KG1 (cell line): ENCODE data around the gene THBS1.

Source experiments
- DNase-seq: peaks from one replicate; lab custom pipeline; 2025; lab: John Stamatoyannopoulos, UW

The THBS1 gene

DNA sequence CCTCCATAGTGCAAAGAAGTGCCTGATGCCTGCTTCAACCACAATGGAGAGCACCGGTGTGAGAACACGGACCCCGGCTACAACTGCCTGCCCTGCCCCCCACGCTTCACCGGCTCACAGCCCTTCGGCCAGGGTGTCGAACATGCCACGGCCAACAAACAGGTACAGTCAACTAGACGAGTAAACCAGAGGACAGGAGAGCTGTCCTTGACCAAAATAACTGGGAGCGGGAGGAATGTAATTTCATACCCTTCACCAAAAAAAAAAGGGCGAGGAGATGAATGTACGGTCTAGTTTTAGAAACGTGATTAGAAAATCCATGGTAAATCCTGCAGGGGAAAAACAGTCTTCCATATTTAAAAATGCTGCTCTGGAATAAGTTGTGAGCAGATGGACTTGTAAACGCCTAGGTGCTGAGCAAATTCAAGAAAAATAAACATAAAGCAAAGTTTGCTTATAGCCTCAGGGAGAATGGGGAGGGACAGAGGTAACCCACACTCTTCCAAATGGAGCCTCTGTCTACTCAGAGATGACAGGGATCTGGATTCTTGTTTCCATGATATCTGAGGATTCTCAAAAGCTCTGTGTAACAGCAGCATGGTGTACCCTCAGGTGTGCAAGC, 8.4 kb downstream of the THBS1 start:
- no peak for DNase-seq

DNA sequence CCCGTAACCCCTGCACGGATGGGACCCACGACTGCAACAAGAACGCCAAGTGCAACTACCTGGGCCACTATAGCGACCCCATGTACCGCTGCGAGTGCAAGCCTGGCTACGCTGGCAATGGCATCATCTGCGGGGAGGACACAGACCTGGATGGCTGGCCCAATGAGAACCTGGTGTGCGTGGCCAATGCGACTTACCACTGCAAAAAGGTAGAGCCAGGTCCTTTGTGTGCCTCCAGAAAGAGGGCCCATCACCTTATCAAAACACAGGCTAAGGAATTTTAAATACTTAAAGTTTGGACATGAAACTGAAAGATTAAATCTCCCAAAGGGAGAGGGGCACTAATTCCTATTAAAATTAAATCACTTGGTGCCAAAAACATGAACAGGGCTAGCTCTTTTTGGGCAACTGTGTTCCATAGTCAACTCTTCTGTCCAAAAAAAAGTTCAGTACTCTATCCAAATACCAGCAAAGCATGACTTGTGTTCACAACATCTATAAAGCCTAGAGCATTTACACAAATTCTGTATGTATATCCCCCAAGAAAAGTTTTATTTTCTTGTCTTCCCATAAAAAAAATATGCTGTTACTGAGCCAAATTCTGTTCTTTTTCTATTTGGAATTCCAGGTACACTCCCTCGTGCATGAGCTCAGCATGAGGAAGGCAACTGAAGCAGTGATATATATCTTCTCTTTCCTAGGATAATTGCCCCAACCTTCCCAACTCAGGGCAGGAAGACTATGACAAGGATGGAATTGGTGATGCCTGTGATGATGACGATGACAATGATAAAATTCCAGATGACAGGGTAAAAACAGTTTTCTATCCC, 9.2 kb downstream of the THBS1 start:
- DNase-seq, result no peak

DNA sequence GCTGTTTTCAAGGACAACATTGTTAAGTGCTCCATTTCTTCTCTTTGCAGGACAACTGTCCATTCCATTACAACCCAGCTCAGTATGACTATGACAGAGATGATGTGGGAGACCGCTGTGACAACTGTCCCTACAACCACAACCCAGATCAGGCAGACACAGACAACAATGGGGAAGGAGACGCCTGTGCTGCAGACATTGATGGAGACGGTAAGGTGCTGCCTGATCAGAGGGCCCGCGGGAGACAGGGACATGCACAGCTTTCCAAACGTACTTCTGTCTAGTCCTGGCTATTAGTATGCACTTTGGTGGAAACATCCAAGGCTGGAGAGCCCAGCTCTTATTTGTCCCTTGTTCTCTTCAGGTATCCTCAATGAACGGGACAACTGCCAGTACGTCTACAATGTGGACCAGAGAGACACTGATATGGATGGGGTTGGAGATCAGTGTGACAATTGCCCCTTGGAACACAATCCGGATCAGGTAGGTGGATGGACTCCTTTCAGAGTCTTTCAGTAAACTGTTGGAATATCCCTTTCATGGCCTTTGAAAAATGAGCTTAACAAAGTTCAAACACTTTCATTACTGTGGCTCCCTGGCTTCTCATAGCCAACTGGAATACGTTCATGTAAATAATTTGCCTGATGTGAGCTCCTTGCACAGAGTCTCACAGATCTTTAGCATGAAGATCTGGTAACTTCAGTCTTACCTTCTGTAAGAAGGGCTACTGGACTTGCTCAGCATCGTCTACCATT, 10.4 kb downstream of the THBS1 start:
- no peak for DNase-seq

DNA sequence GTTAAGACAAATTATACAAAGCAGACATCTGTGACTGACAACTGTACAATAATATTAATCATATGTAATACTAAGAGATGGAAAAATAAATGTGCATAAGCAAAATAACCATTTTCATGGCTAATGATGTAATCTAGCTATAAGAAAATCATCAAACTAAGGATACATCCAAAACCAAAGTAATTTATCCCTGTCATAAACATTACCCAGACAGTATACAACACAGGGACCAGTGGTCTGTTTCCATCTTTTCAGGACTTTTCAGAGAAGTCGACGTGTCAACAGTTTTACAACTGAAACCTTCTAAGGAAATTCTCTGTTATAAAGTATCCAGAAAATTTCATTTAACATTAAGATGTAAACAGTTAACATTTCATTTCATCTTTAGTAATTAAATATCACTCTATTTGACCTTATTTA, 11.0 kb downstream of the THBS1 start:
- no peak for DNase-seq

DNA sequence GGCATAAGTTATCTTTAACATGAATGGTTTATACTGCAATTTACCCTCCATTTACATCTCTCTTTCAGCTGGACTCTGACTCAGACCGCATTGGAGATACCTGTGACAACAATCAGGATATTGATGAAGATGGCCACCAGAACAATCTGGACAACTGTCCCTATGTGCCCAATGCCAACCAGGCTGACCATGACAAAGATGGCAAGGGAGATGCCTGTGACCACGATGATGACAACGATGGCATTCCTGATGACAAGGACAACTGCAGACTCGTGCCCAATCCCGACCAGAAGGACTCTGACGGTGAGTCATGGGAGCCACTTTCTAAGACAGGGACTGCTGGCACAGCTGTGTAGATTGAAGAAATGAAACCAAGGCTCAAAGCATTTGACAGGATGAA, 11.6 kb downstream of the THBS1 start:
- no peak for DNase-seq

DNA sequence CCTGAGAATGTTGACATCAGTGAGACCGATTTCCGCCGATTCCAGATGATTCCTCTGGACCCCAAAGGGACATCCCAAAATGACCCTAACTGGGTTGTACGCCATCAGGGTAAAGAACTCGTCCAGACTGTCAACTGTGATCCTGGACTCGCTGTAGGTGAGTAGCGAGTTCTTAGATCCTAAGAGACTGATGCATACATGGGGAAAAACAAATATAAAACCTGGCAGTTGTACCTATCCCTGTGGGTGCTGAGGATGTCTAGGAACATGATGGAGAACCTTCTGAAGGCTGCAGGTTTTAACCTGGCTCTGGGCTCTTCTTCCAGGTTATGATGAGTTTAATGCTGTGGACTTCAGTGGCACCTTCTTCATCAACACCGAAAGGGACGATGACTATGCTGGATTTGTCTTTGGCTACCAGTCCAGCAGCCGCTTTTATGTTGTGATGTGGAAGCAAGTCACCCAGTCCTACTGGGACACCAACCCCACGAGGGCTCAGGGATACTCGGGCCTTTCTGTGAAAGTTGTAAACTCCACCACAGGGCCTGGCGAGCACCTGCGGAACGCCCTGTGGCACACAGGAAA, 12.3 kb downstream of the THBS1 start:
- DNase-seq, result no peak

DNA sequence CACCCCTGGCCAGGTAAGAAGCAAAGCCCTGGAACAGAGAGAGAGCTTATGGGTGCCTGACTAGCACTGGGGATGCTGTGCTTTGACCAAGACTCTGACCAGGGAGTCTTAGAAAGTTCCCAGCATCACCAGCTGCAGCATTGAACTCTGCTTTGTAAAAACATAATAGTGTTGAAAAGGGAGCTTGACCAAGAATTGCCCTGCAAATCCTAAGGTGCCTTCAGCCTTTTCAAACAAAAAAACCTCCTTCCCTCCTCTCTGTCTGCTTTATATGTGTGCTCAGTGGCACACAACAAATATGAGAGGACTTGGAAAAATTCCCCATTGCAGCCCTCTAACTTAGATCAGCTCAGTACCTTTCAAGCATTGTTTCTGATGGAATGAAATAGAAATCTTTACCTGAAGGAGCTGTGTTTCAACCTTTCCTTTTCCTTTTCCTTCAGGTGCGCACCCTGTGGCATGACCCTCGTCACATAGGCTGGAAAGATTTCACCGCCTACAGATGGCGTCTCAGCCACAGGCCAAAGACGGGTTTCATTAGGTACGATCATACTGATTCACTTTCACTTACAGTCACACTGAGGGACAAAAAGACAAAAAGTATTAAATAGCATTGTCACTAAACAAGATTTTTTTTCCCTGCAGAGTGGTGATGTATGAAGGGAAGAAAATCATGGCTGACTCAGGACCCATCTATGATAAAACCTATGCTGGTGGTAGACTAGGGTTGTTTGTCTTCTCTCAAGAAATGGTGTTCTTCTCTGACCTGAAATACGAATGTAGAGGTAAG, 13.0 kb downstream of the THBS1 start:
- no peak for DNase-seq

DNA sequence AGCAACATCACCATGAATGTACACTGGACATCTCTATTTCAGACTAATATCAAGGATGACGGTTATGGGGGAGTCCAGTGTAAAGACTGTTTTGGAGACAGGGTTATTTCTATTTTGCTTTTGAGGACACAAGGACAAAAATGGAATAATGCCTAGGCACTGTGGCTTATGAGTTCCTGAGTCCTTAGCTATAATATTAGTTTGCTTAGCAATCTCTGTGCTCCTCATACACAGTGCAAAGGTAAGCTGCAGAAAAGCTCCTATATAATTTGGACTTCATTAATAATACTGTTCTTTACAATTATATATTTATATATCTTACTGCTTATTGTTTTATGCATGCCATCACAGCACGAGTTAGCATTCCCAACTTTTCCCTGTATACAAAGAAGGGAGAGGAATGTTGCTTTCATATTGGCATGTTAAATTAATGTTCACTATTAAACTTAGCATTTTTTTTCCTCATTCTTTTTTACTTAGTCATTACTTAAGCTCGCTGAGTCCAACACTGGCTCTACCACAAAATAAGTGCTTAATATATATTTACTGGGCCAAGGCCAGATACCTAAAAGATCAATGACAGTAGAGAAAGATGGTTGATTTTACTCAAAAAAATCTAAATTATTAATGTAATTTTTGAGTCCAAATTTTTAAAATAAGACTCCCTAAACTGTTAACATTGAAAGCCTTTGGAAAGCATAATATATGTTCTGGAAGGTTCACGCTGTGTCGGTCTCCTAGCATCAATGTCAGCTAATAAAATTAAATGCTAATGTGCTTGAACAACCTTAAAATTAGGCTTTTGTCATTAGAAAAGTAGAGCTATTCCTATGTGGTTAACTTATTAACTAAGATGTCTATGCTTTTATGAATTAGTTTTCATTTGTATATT, 13.8 kb downstream of the THBS1 start:
- DNase-seq, result no peak

DNA sequence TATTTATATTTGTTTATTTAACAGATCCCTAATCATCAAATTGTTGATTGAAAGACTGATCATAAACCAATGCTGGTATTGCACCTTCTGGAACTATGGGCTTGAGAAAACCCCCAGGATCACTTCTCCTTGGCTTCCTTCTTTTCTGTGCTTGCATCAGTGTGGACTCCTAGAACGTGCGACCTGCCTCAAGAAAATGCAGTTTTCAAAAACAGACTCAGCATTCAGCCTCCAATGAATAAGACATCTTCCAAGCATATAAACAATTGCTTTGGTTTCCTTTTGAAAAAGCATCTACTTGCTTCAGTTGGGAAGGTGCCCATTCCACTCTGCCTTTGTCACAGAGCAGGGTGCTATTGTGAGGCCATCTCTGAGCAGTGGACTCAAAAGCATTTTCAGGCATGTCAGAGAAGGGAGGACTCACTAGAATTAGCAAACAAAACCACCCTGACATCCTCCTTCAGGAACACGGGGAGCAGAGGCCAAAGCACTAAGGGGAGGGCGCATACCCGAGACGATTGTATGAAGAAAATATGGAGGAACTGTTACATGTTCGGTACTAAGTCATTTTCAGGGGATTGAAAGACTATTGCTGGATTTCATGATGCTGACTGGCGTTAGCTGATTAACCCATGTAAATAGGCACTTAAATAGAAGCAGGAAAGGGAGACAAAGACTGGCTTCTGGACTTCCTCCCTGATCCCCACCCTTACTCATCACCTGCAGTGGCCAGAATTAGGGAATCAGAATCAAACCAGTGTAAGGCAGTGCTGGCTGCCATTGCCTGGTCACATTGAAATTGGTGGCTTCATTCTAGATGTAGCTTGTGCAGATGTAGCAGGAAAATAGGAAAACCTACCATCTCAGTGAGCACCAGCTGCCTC, 14.7 kb downstream of the THBS1 start:
- no peak for DNase-seq

DNA sequence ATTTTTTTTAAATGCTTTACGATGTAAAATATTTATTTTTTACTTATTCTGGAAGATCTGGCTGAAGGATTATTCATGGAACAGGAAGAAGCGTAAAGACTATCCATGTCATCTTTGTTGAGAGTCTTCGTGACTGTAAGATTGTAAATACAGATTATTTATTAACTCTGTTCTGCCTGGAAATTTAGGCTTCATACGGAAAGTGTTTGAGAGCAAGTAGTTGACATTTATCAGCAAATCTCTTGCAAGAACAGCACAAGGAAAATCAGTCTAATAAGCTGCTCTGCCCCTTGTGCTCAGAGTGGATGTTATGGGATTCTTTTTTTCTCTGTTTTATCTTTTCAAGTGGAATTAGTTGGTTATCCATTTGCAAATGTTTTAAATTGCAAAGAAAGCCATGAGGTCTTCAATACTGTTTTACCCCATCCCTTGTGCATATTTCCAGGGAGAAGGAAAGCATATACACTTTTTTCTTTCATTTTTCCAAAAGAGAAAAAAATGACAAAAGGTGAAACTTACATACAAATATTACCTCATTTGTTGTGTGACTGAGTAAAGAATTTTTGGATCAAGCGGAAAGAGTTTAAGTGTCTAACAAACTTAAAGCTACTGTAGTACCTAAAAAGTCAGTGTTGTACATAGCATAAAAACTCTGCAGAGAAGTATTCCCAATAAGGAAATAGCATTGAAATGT, 15.6 kb downstream of the THBS1 start:
- DNase-seq, result no peak

DNA sequence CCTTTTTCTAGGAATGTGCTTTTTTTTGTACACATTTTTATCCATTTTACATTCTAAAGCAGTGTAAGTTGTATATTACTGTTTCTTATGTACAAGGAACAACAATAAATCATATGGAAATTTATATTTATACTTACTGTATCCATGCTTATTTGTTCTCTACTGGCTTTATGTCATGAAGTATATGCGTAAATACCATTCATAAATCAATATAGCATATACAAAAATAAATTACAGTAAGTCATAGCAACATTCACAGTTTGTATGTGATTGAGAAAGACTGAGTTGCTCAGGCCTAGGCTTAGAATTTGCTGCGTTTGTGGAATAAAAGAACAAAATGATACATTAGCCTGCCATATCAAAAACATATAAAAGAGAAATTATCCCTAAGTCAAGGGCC, 16.5 kb downstream of the THBS1 start:
- no peak for DNase-seq

DNA sequence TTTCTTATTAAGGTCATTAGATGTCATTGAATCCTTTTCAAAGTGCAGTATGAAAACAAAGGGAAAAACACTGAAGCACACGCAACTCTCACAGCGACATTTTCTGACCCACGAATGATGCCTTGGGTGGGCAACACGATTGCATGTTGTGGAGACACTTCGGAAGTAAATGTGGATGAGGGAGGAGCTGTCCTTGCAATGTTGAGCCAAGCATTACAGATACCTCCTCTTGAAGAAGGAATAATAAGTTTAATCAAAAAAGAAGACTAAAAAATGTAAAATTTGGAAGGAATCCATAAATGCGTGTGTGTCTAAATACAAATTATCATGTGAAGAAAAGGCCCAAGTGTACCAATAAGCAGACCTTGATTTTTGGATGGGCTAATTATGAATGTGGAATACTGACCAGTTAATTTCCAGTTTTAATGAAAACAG, 16.9 kb downstream of the THBS1 start:
- DNase-seq, result no peak

DNA sequence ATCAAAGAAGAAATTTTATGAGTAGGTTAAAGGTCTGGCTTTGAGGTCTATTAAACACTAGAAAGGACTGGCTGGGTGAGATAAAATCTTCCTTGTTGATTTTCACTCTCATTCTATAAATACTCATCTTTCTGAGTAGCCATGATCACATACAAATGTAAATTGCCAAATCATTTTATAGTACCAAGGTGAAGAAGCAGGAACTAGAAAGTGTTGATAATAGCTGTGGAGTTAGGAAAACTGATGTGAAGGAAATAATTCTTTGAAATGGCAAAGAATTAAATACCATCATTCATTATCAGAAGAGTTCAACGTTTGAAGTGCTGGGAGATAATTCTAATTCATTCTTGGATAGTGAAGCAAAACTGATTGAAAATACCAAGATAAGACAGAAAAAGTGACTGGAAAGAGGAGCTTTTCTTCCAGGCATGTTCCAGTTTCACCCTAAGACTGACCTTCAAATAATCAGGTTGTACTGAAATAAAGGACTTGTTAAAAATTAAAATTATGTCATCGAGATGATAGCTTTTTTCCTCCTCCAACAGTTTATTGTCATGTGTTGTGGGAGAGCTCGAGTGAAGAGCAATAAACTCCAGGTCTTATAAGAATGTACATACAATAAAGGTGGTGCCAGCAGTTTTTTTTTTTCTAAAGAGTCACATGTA, 17.4 kb downstream of the THBS1 start:
- no peak for DNase-seq

DNA sequence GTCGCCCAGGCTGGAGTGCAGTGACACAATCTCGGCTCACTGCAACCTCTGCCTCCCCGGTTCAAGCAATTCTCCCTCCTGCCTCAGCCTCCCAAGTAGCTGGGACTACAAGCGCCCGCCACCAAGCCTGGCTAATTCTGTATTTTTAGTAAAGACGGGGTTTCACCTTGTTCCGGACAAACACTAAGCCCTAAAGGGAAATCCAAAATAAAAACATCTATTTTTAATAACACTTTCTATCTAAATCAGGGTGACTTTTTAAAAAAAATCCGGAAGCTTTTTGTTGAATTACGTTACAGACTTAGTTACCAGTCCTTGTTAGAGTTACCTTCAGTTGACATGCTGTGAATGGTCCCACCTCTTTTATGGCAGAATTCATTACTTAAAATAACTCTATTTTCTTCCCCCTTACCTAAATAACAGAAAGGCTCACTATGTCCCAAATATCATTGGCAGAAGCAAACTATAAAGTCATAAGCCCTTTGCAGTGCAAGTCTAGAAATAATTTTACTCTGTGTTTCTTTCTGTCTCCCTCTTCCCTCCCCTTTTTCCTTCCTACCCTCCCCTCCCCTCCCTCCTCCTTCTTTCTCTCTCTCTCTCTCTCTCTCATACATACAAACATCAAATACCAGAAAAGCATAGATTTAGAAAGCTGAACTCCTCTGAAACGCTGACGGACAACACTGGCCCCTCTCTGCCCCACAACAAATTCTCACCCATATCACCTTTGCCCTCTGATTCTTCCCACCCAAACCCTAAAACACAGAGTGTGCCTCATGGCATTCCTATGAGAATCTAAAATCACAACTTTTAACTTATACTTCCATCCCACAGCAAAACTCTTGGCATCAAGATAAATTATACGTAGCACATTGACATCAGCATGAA, 18.3 kb downstream of the THBS1 start:
- no peak for DNase-seq

DNA sequence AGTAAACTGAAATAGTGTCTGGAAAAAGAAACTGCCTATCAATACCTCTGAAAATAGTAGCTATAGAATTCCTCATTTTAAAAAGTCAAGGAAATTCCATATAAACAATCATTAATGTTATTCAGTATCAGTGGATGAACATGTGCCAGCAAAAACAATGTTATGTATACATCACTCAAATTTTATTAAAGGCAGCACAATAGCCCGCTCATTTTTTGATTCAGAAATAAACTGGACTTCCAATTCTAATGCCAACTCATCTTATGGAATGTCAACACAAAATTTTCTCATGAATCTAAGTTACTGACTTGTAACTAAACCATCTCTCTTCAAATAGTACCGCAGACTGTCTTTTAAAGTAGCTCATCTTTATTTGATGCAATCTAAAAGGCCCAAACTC, 19.0 kb downstream of the THBS1 start:
- no peak for DNase-seq

DNA sequence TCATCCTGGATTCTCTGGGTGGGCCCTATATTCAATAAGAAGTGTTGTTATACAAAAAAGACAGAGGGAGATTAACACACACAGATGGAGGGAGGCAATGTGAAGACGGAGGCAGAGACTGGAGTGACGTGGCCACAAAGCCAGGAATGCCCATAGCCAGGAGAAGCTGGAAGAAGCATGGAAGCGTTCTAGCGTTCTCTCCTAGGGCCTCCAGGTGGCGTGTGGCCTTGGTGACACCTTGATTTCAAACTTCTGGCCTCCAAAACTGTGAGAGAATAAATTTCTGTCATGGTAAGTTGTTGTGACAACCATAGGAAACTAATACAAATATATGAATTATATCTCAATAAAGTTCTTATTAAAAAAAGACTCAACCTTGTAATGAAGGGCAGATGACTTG, 21.3 kb downstream of the THBS1 start:
- no peak for DNase-seq

DNA sequence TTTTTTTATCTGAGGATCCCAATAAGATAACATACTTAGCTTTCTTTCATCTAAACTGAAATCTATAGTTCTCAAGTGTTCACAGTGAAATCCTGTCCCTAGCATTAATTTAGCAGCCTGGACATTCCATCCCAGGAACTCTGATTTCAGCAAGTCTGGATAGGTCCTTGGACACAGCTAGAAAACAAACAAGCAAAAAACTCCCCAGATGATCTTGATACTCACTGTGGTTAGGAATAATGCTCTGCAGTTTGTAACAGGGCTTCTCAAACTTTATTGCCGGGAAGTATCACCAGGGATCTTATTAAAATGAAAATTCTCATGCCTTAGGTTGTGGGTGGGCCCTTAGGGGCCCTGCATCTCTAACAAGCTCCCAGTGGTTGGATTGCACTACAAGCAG, 24.3 kb downstream of the THBS1 start:
- no peak for DNase-seq
